CD4-positive, CD25-positive, alpha-beta regulatory T cell (primary cell): ENCODE data around the gene RAD51B. TPM values are rescaled to one million over a fixed set of nuclear protein-coding genes. Genes with fewer than 3 reads are reported as not detected.

ENCODE experiments used
- ATAC-seq, 2 donors: fragments of 150-1000 bp; cut with Tn5 transposase; one replicate each; pipeline ENCODE4 v1.10.0; 2021; ENCODE audit warnings: low read depth in 2 of 2, moderate number of reproducible peaks in 2 of 2, moderate library complexity in 1 of 2
- DNase-seq, 3 donors: peaks; one replicate each; pipeline versions ENCODE4 v3.0.0 to v3.0.0-alpha.2; 2012 to 2022; ENCODE audit warnings: mixed read lengths in 1 of 3
- H3K27ac ChIP-seq: one replicate; pipeline ENCODE4 v1.7.0; 2013; ENCODE audit warnings: mild to moderate bottlenecking, low read length; ENCODE audit not compliant: insufficient read depth, poor library complexity, severe bottlenecking
- H3K27me3 ChIP-seq: one replicate; pipeline ENCODE4 v1.7.0; 2013; ENCODE audit warnings: low read length; ENCODE audit not compliant: control insufficient read depth, insufficient read depth
- H3K36me3 ChIP-seq: one replicate; pipeline ENCODE4 v1.7.0; 2013; ENCODE audit warnings: mild to moderate bottlenecking, low read length, moderate library complexity; ENCODE audit not compliant: control insufficient read depth, insufficient read depth
- H3K4me1 ChIP-seq: 2 replicates; pipeline ENCODE4 v1.7.0; 2013; ENCODE audit warnings: mild to moderate bottlenecking, low read length; ENCODE audit not compliant: insufficient read depth, control insufficient read depth, poor library complexity, severe bottlenecking
- H3K4me3 ChIP-seq: one replicate; pipeline ENCODE4 v1.7.0; 2013; ENCODE audit warnings: low read depth, mild to moderate bottlenecking, low read length, moderate library complexity
- H3K9me3 ChIP-seq, 2 experiments: 1 replicate in 1 of 2; 2 replicates in 1 of 2; pipeline ENCODE4 v1.7.0; 2013; ENCODE audit warnings: low read length in 2 of 2, mild to moderate bottlenecking in 1 of 2, moderate library complexity in 1 of 2; ENCODE audit not compliant: control insufficient read depth in 2 of 2
- H3K27ac Mint-ChIP-seq, 3 donors: one replicate each; pipeline ENCODE4 v1.8.0; 2020 to 2022; ENCODE audit warnings: mild to moderate bottlenecking in 3 of 3, mixed read lengths in 3 of 3, moderate library complexity in 2 of 3
- H3K27me3 Mint-ChIP-seq: one replicate; pipeline ENCODE4 v1.8.0; 2022; ENCODE audit warnings: mild to moderate bottlenecking, mixed read lengths
- H3K36me3 Mint-ChIP-seq: one replicate; pipeline ENCODE4 v1.8.0; 2020; ENCODE audit warnings: mixed read lengths
- H3K4me1 Mint-ChIP-seq, 4 donors: one replicate each; pipeline ENCODE4 v1.8.0; 2020 to 2022; ENCODE audit warnings: mixed read lengths in 4 of 4, mild to moderate bottlenecking in 1 of 4
- H3K4me3 Mint-ChIP-seq, 4 donors: one replicate each; pipeline ENCODE4 v1.8.0; 2020 to 2022; ENCODE audit warnings: mild to moderate bottlenecking in 4 of 4, mixed read lengths in 4 of 4, moderate library complexity in 3 of 4
- H3K9me3 Mint-ChIP-seq, 7 donors: one replicate each; pipeline ENCODE4 v1.8.0; 2020 to 2022; ENCODE audit warnings: mixed read lengths in 7 of 7, mild to moderate bottlenecking in 3 of 7, moderate library complexity in 2 of 7
- polyA plus RNA-seq, 4 donors: library from polyadenylated mRNA; unstranded; fragments of 300-500 nt; fragmentation: Illumina TruSeq; gene quantifications; one replicate each; pipeline ENCODE4 v1.2.3, GENCODE V29; 2021
- total RNA-seq: library from RNA; stranded (reverse); gene quantifications from one replicate; pipeline ENCODE4 v1.2.3, GENCODE V29; 2022

The RAD51B gene
- total and polyA plus RNA-seq, 5 donors from 2014 or later, result 19.1 to 40.2 (median 28.1) TPM

DNA sequence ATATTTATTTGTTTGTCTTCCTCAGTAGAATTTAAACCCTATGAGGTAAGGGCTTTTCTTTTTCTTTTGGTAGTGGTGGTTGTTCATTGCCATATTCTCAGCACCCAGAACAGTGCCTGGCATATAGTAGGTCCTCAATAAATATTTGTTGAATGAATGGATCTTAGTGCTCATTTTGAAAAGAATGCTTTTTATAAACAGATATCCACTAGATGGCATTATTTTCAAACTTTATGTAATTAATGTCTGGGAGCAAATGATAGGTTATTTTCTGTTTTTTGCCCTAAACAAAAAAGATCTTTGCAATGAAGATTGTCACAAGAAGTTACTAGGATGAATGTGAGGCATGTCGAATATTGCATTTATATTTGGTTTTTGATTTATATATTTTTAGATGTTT is 64.1 kb downstream of the RAD51B start:
- Histone ChIP-seq H3K9me3 (no peaks in the 10 kb centered on the region), H3K27ac (no peak overlapping the region), H3K27me3 (no peaks in the 10 kb centered on the region), H3K36me3 (no peaks in the 10 kb centered on the region), H3K4me1 (no peaks in the 10 kb centered on the region), H3K4me3 (no peak overlapping the region)
- no peak for ATAC-seq
- DNase-seq, result peak in 2 of 3 donors; percentile 5 to 17
- peaks cover 5 to 28% (median 20%) of the 10 kb centered on the region in 4 donors for H3K4me1 Mint-ChIP-seq
- no peaks in the 10 kb centered on the region for H3K9me3 Mint-ChIP-seq
- peaks cover 15% of the 10 kb centered on the region for H3K36me3 Mint-ChIP-seq
- no peaks in the 10 kb centered on the region for H3K27me3 Mint-ChIP-seq
- H3K4me3 Mint-ChIP-seq, result no peak overlapping the region
- H3K27ac Mint-ChIP-seq, result no peak overlapping the region

DNA sequence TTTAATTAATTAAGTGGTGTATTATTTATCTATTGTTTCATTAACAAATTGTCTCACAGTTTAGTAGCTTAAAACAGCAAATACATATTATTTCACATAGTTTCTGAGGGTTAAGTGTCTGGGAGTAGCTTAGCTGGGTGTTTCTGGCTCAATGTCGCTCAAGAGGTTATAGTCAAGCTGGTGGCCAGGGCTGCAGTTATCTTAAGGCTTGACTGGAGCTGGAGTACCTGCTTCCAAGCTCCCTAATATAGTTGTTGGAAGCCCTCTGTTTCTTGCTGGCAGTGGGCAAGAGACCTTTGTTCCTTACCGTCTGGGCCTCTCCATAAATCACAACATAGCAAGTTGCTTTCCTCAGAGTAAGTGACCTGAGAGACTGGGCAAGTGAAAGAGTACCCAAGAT is 66.6 kb downstream of the RAD51B start:
- H3K36me3 Mint-ChIP-seq, result peaks cover 15% of the 10 kb centered on the region
- peak overlapping the region in 1 of 3 donors; percentile 72 for H3K27ac Mint-ChIP-seq

DNA sequence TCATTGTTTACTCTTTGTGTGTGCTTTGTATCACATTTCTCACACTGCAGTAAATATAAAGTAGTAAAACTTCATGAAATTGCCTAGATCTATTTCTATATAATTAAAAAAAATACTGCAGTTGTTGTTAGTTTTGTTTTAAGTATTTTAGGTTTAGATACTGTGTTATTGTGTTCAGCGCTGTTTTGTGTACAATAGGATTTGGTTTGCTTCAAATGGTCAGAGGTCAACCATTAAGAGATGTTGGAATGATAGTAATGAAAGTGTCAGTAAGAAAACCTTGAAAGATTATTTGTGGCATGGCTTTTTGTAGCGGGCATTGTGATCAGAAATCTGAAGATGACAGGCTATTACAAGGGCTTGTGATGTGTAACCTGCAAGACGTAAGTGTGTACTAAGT is 67.9 kb downstream of the RAD51B start:
- H3K4me3 Mint-ChIP-seq, result no peak overlapping the region
- no peaks in the 10 kb centered on the region for H3K9me3 Mint-ChIP-seq
- Histone ChIP-seq H3K4me3 (no peak overlapping the region), H3K27me3 (no peaks in the 10 kb centered on the region), H3K9me3 (no peaks in the 10 kb centered on the region), H3K36me3 (no peaks in the 10 kb centered on the region), H3K27ac (no peak overlapping the region), H3K4me1 (no peaks in the 10 kb centered on the region)
- H3K4me1 Mint-ChIP-seq, result peaks cover 5 to 15% (median 9%) of the 10 kb centered on the region in 4 donors
- ATAC-seq (no peak), DNase-seq (no peak)
- no peak overlapping the region for H3K27ac Mint-ChIP-seq
- H3K27me3 Mint-ChIP-seq, result no peaks in the 10 kb centered on the region
- H3K36me3 Mint-ChIP-seq, result peaks cover 15% of the 10 kb centered on the region

More for the DNA sequence above, 66.6 kb downstream of the RAD51B start:
- Mint-ChIP-seq H3K9me3 (no peaks in the 10 kb centered on the region), H3K4me3 (no peak overlapping the region), H3K4me1 (peaks cover 5 to 24% (median 17%) of the 10 kb centered on the region in 4 donors), H3K27me3 (no peaks in the 10 kb centered on the region)
- Histone ChIP-seq H3K27me3 (no peaks in the 10 kb centered on the region), H3K4me1 (no peaks in the 10 kb centered on the region), H3K4me3 (no peak overlapping the region), H3K27ac (no peak overlapping the region), H3K36me3 (no peaks in the 10 kb centered on the region), H3K9me3 (no peaks in the 10 kb centered on the region)
- ATAC-seq (no peak), DNase-seq (no peak)

- H3K27ac ChIP-seq, result no peak overlapping the region
- H3K27me3 ChIP-seq, result no peaks in the 10 kb centered on the region
- Mint-ChIP-seq H3K27me3 (no peaks in the 10 kb centered on the region), H3K27ac (no peak overlapping the region), H3K4me1 (peaks cover 0 to 6% (median 1%) of the 10 kb centered on the region in 4 donors), H3K4me3 (no peak overlapping the region), H3K36me3 (peaks cover 8% of the 10 kb centered on the region), H3K9me3 (no peaks in the 10 kb centered on the region)
- DNase-seq, result no peak
- no peaks in the 10 kb centered on the region for H3K4me1 ChIP-seq
- H3K9me3 ChIP-seq, result no peaks in the 10 kb centered on the region
- no peaks in the 10 kb centered on the region for H3K36me3 ChIP-seq
- no peak overlapping the region for H3K4me3 ChIP-seq
- no peak for ATAC-seq
These were observed 69.9 kb downstream of the RAD51B start for GRCh38 chr14:67889455-67889854.

DNA sequence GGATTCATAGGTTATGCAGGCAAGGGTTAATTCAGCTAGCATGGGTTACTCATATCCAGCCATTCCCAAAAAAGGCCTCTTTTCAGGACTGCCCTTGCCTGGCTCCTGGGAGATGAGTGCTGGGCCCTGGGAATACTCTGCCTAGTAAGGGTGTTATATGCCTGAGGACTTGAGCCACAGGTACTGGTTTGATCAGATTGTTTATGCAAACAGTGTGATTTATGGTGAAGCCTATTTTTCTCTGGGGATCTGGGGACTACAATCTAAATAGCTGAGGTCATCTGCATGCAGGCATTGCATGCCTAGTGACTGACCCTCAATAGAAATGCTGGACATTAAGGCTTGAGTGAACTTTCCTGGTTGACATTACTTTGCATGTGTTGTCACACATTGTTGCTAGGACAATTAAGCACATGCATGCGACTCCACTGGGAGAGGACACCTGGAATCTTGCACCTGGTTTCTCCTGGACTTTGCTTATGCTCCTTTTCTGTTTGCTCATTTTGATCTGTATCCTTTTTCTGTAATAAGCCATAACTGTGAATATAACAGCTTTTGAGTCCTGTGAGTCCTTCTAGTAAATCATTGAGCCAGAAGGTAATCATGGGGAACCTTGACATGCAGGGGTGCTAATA is 73.0 kb downstream of the RAD51B start:
- Histone ChIP-seq H3K9me3 (no peaks in the 10 kb centered on the region), H3K4me3 (no peak overlapping the region), H3K27ac (no peak overlapping the region), H3K27me3 (no peaks in the 10 kb centered on the region), H3K4me1 (peaks cover 7% of the 10 kb centered on the region), H3K36me3 (no peaks in the 10 kb centered on the region)
- H3K36me3 Mint-ChIP-seq, result peaks cover 2% of the 10 kb centered on the region
- H3K27ac Mint-ChIP-seq, result no peak overlapping the region
- ATAC-seq, result no peak
- H3K9me3 Mint-ChIP-seq, result no peaks in the 10 kb centered on the region
- H3K4me3 Mint-ChIP-seq, result no peak overlapping the region
- DNase-seq, result no peak
- H3K27me3 Mint-ChIP-seq, result no peaks in the 10 kb centered on the region
- peaks cover 5 to 10% (median 7%) of the 10 kb centered on the region in 4 donors for H3K4me1 Mint-ChIP-seq

DNA sequence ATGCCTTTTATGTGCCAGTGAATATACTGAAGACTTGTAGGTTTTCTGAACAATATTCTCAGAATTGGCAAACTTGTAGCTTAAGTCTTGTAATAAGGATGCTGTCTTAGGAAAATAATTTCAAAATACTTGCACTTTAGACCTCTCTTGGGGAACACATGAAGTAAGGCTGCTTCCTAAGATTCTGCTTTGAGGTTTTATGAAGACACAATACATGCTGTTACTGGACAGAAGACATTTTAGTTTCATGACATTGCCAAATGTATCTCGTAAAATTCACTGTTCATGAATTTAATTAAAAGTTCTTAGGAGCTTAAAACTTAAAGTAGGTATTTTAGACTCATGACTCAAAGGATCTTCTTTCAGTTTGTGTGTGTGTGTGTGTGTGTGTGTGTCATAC is 80.7 kb downstream of the RAD51B start:
- Histone ChIP-seq H3K27ac (no peak overlapping the region), H3K36me3 (no peaks in the 10 kb centered on the region), H3K4me1 (peaks cover 7% of the 10 kb centered on the region), H3K4me3 (no peak overlapping the region), H3K27me3 (no peaks in the 10 kb centered on the region), H3K9me3 (no peaks in the 10 kb centered on the region)
- DNase-seq, result no peak
- Mint-ChIP-seq H3K4me3 (no peak overlapping the region), H3K27me3 (no peaks in the 10 kb centered on the region), H3K4me1 (peaks cover 5 to 14% (median 9%) of the 10 kb centered on the region in 4 donors), H3K36me3 (peaks cover 17% of the 10 kb centered on the region), H3K27ac (no peak overlapping the region), H3K9me3 (peaks cover 0 to 9% (median 4%) of the 10 kb centered on the region in 7 donors)
- ATAC-seq, result no peak

DNA sequence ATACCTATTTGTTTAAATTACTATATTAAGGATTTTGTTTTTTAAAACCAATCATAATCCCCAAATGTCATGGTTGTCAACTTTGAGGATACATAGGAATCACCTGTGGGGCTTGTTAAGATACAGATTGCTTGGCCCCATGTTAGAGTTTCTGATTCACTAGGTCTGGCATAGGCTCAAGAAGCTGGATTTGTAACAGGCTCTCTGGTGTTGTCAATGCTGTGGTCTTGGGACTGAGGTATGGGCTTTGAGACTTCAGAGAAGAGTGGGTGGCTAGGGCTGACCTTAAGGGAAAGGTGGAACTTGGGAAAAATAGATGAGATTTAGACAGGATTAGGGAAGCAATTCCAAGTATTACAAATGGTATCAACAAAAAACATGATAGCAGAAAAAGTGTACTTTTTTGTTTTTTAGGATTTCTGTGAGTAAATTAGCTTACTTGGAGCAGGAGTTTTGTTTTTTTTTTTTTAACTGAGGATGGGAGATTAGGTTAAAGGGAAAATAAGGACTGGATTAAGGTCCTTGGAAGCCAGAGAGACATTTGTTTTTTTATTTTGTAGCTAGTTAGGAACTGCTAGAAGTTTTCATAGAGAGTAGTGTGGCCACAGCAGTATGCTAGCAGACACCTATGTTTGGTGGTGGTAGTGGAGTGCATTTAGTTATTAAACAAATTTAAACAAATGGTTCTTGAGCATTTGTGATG is 88.6 kb downstream of the RAD51B start:
- Mint-ChIP-seq H3K9me3 (peaks cover 0 to 4% (median 0%) of the 10 kb centered on the region in 7 donors), H3K4me3 (no peak overlapping the region), H3K27ac (no peak overlapping the region), H3K4me1 (peaks cover 0 to 6% (median 2%) of the 10 kb centered on the region in 4 donors), H3K36me3 (peaks cover 13% of the 10 kb centered on the region), H3K27me3 (no peaks in the 10 kb centered on the region)
- H3K4me3 ChIP-seq, result no peak overlapping the region
- no peaks in the 10 kb centered on the region for H3K27me3 ChIP-seq
- no peaks in the 10 kb centered on the region for H3K9me3 ChIP-seq
- DNase-seq (no peak), ATAC-seq (no peak)
- no peaks in the 10 kb centered on the region for H3K36me3 ChIP-seq
- no peaks in the 10 kb centered on the region for H3K4me1 ChIP-seq
- H3K27ac ChIP-seq, result no peak overlapping the region

DNA sequence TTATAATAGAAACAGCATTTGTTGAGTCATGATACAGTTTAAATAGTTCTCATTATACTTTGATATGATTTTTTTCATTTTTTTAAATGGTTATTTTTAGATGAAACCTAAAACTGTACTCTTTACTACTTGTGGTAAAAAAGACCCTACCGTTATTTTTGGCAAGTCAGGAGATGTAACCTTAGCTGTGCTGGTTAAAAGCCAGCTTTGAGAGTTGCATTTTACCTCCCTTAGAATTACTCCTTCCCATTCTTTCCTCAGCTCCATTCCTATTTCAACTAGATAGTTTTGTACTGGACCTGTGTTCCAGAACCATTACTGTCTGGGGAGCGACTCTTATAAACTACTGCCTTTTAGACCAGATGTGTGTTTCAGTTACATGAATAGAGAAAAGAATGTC is 92.0 kb downstream of the RAD51B start:
- peaks cover 0 to 4% (median 2%) of the 10 kb centered on the region in 4 donors for H3K4me1 Mint-ChIP-seq
- no peaks in the 10 kb centered on the region for H3K36me3 Mint-ChIP-seq
- Histone ChIP-seq H3K36me3 (no peaks in the 10 kb centered on the region), H3K4me1 (no peaks in the 10 kb centered on the region), H3K27ac (no peak overlapping the region), H3K27me3 (no peaks in the 10 kb centered on the region), H3K4me3 (no peak overlapping the region), H3K9me3 (no peaks in the 10 kb centered on the region)
- DNase-seq (no peak), ATAC-seq (no peak)
- H3K27ac Mint-ChIP-seq, result no peak overlapping the region
- no peaks in the 10 kb centered on the region for H3K27me3 Mint-ChIP-seq
- no peak overlapping the region for H3K4me3 Mint-ChIP-seq
- peaks cover 0 to under 1% (median 0%) of the 10 kb centered on the region in 7 donors for H3K9me3 Mint-ChIP-seq
